GM18907 (cell line): Measurements from ENCODE around the gene GPR142.

Source experiments
- ATAC-seq: cut with Tn5 transposase; IDR thresholded peaks from one replicate; pipeline ENCODE4 v1.9.1; 2021; ENCODE audit warnings: mild to moderate bottlenecking, moderate library complexity; ENCODE audit not compliant: unreplicated experiment

Gene GPR142

GRCh38 chr17:74368341-74369081, 1.2 kb downstream of the GPR142 start:
- ATAC-seq, result peak; percentile 57

GRCh38 chr17:74369221-74369620, 1.9 kb downstream of the GPR142 start:
- ATAC-seq, result no peak

- ATAC-seq, result no peak
These were observed 2.6 kb downstream of the GPR142 start for GRCh38 chr17:74369665-74370490.

- ATAC-seq, result no peak
These were observed 4.4 kb downstream of the GPR142 start for GRCh38 chr17:74371653-74372147.

GRCh38 chr17:74372426-74372825, 5.1 kb downstream of the GPR142 start:
- ATAC-seq, result no peak

GRCh38 chr17:74373838-74374606, 6.7 kb downstream of the GPR142 start:
- ATAC-seq, result no peak

GRCh38 chr17:74374858-74375257, 7.6 kb downstream of the GPR142 start:
- no peak for ATAC-seq

- ATAC-seq, result peak; percentile 62
These were observed 12.3 kb downstream of the GPR142 start for GRCh38 chr17:74379495-74380085.

GRCh38 chr17:74380086-74380958, 13.0 kb downstream of the GPR142 start:
- no peak for ATAC-seq

- no peak for ATAC-seq
These were observed 13.9 kb downstream of the GPR142 start for GRCh38 chr17:74380959-74381808.

GRCh38 chr17:74383141-74383540, 15.8 kb downstream of the GPR142 start:
- ATAC-seq, result no peak

- ATAC-seq, result no peak
These were observed 17.9 kb downstream of the GPR142 start for GRCh38 chr17:74385201-74385600.

GRCh38 chr17:74386386-74386785, 19.1 kb downstream of the GPR142 start:
- ATAC-seq, result no peak

GRCh38 chr17:74387365-74388218, 20.3 kb downstream of the GPR142 start:
- ATAC-seq, result no peak

GRCh38 chr17:74389084-74389753, 21.9 kb downstream of the GPR142 start:
- no peak for ATAC-seq

- ATAC-seq, result no peak
These were observed 22.8 kb downstream of the GPR142 start for GRCh38 chr17:74389937-74390679.
